Smooth muscle cell (in vitro differentiated cells): ENCODE measurements around the gene ARHGAP15. TPM values are rescaled to one million over a fixed set of nuclear protein-coding genes. Genes with fewer than 3 reads are reported as not detected.

Experiments used
- DNase-seq: peaks from one replicate; lab custom pipeline; 2025; ENCODE audit not compliant: unreplicated experiment; lab: John Stamatoyannopoulos, UW
- H2AFZ ChIP-seq: fragments of 200-600 bp; sonication (generic); 2 replicates; pipeline ENCODE4 v1.6.0; 2016; ENCODE audit warnings: antibody characterized with exemption, low read depth, mild to moderate bottlenecking
- H3F3A ChIP-seq: fragments of 200-600 bp; sonication (generic); 2 replicates; pipeline ENCODE4 v1.6.0; 2017; ENCODE audit warnings: antibody characterized with exemption, low read depth
- H3K27ac ChIP-seq: fragments of 200-600 bp; sonication (generic); 2 replicates; pipeline ENCODE4 v1.5.1; 2016; ENCODE audit warnings: low read depth, mild to moderate bottlenecking
- H3K27me3 ChIP-seq: fragments of 200-600 bp; sonication (generic); 2 replicates; pipeline ENCODE4 v1.6.1; 2016; ENCODE audit warnings: low read depth, mild to moderate bottlenecking
- H3K36me3 ChIP-seq: fragments of 200-600 bp; sonication (generic); 2 replicates; pipeline ENCODE4 v1.5.1; 2016; ENCODE audit warnings: low read depth
- H3K4me1 ChIP-seq: fragments of 200-600 bp; sonication (generic); 2 replicates; pipeline ENCODE4 v1.5.1; 2016; ENCODE audit warnings: low read depth
- H3K4me2 ChIP-seq: fragments of 200-600 bp; sonication (generic); 2 replicates; pipeline ENCODE4 v1.6.0; 2016; ENCODE audit warnings: mild to moderate bottlenecking
- H3K4me3 ChIP-seq: fragments of 200-600 bp; sonication (generic); 2 replicates; pipeline ENCODE4 v1.5.1; 2016; ENCODE audit warnings: mild to moderate bottlenecking
- H3K79me2 ChIP-seq: fragments of 200-600 bp; sonication (generic); 2 replicates; pipeline ENCODE4 v1.6.0; 2016; ENCODE audit warnings: low read depth, mild to moderate bottlenecking
- H3K9ac ChIP-seq: fragments of 200-600 bp; sonication (generic); 2 replicates; pipeline ENCODE4 v1.6.0; 2016; ENCODE audit warnings: low read depth
- H3K9me3 ChIP-seq: fragments of 200-600 bp; sonication (generic); replicated peaks from 2 replicates; pipeline ENCODE4 v1.5.1; 2016; ENCODE audit warnings: low read depth
- H4K20me1 ChIP-seq: fragments of 200-600 bp; sonication (generic); 2 replicates; pipeline ENCODE4 v1.6.0; 2016; ENCODE audit warnings: low read depth
- CTCF ChIP-seq: fragments of 200-600 bp; sonication (generic); IDR thresholded peaks from 2 replicates; pipeline ENCODE4 v1.5.1; 2017; ENCODE audit warnings: borderline replicate concordance, mild to moderate bottlenecking, antibody characterized with exemption; ENCODE audit not compliant: insufficient read depth, poor library complexity, severe bottlenecking
- WGBS: methylation state at CpG from one replicate; pipeline ENCODE4 v1.1.7; 2016; ENCODE audit warnings: low lambda C conversion rate; 5-methylcytosine and 5-hydroxymethylcytosine counted together
- polyA plus RNA-seq: library from polyadenylated mRNA; unstranded; fragments of >200 nt; fragmentation: Nextera tagmentation; extraction: Ambion mirVana; gene quantifications from 2 replicates; pipeline ENCODE4 v1.2.1, GENCODE V29; 2016
- total RNA-seq: library from RNA; depleted of rRNA; stranded (reverse); fragments of >200 nt; gene quantifications from 2 replicates; pipeline ENCODE4 v1.2.3, GENCODE V29; 2014

The ARHGAP15 gene
- total and polyA plus RNA-seq, 2 experiments from 2014 or later: not detected

- Histone ChIP-seq H3K4me2 (peak overlapping the region; percentile 15), H3K4me1 (no peaks in the 10 kb centered on the region), H3K9ac (no peak overlapping the region), H3F3A (no peaks in the 10 kb centered on the region), H3K79me2 (no peaks in the 10 kb centered on the region), H2AFZ (peak overlapping the region; percentile 39), H3K27me3 (no peaks in the 10 kb centered on the region), H3K27ac (no peak overlapping the region), H3K4me3 (no peak overlapping the region), H3K36me3 (no peaks in the 10 kb centered on the region), H3K9me3 (no peaks in the 10 kb centered on the region), H4K20me1 (no peaks in the 10 kb centered on the region)
- TF ChIP-seq CTCF: no peak
- 56% methylated on average over 3 of the region's 3 CpGs for WGBS
- DNase-seq: no peak
Observed at GRCh38 chr2:143375384-143375880, 246.2 kb downstream of the ARHGAP15 start.

- Histone ChIP-seq H3K36me3 (no peaks in the 10 kb centered on the region), H3K79me2 (no peaks in the 10 kb centered on the region), H3K9me3 (no peaks in the 10 kb centered on the region), H3K4me1 (no peaks in the 10 kb centered on the region), H3K9ac (no peak overlapping the region), H4K20me1 (no peaks in the 10 kb centered on the region), H3F3A (no peaks in the 10 kb centered on the region), H3K4me2 (no peak overlapping the region), H2AFZ (no peak overlapping the region), H3K27me3 (no peaks in the 10 kb centered on the region), H3K27ac (no peak overlapping the region), H3K4me3 (no peak overlapping the region)
- no peak for TF ChIP-seq CTCF
- 76% methylated on average over 2 of the region's 2 CpGs for WGBS
- DNase-seq: no peak
Observed at GRCh38 chr2:143378996-143379395, 249.8 kb downstream of the ARHGAP15 start.

GRCh38 chr2:143379955-143380354 lies 250.7 kb downstream of the ARHGAP15 start:
- H3K9ac ChIP-seq: no peak overlapping the region
- no peak overlapping the region for H2AFZ ChIP-seq
- H3K4me2 ChIP-seq: no peak overlapping the region
- H3K36me3 ChIP-seq: no peaks in the 10 kb centered on the region
- no peak for DNase-seq
- WGBS: 89% methylated on average over 1 of the region's 1 CpG
- H3K4me1 ChIP-seq: no peaks in the 10 kb centered on the region
- no peak overlapping the region for H3K27ac ChIP-seq
- no peaks in the 10 kb centered on the region for H4K20me1 ChIP-seq
- no peaks in the 10 kb centered on the region for H3K27me3 ChIP-seq
- H3K4me3 ChIP-seq: no peak overlapping the region
- TF ChIP-seq CTCF: no peak
- H3K9me3 ChIP-seq: no peaks in the 10 kb centered on the region
- H3F3A ChIP-seq: no peaks in the 10 kb centered on the region
- no peaks in the 10 kb centered on the region for H3K79me2 ChIP-seq

GRCh38 chr2:143382573-143382972 lies 253.4 kb downstream of the ARHGAP15 start:
- H3K27ac ChIP-seq: no peak overlapping the region
- H2AFZ ChIP-seq: peak overlapping the region; percentile 44
- H3K9ac ChIP-seq: no peak overlapping the region
- H3K27me3 ChIP-seq: no peaks in the 10 kb centered on the region
- no peak overlapping the region for H3K4me2 ChIP-seq
- H3K36me3 ChIP-seq: no peaks in the 10 kb centered on the region
- H3K79me2 ChIP-seq: no peaks in the 10 kb centered on the region
- no peak for DNase-seq
- no peaks in the 10 kb centered on the region for H3K9me3 ChIP-seq
- no peaks in the 10 kb centered on the region for H4K20me1 ChIP-seq
- H3F3A ChIP-seq: no peaks in the 10 kb centered on the region
- no peak overlapping the region for H3K4me3 ChIP-seq
- WGBS: 73% methylated on average over 8 of the region's 8 CpGs
- no peak for TF ChIP-seq CTCF
- no peaks in the 10 kb centered on the region for H3K4me1 ChIP-seq
